Esophagus mucosa (tissue), 1 donor: Measurements from ENCODE around the gene KCNK1. TPM values are rescaled to one million over a fixed set of nuclear protein-coding genes. Genes with fewer than 3 reads are reported as not detected.

Experiments used
- ATAC-seq: fragments of 200-7000 bp; cut with Tn5 transposase; one replicate; pipeline ENCODE4 v1.9.1; 2020
- total RNA-seq: library from RNA; stranded (reverse); gene quantifications from one replicate; pipeline ENCODE4 v1.2.4, GENCODE V29; 2023
- donor health status: DM: yes; HTN: yes; CAD: no.

The KCNK1 gene
- total RNA-seq, 1 donor from 2014 or later = 21.9 TPM

DNA sequence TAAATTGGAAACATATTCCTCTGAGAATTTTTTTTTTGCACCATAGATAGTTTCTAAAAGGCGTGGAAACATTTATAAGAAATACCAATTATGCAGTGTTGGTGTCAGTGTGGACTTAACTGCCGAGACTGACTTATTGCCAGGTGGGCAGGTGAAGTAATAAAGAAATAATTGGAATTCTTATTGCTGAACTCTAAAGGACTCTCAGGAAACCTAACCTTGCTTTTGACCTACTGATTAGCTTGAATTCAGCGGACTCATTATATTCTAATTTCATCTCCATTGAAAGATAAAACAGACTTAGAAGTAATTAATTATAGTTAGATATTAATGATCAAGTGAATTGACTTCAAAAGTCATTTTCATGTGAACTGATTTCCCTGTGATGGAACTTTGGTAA lies 26.3 kb downstream of the KCNK1 start:
- ATAC-seq = no peak

- ATAC-seq = no peak
Observed at GRCh38 chr1:233641029-233641428, 27.1 kb downstream of the KCNK1 start.

- ATAC-seq = no peak
Observed at GRCh38 chr1:233647073-233647472, 33.2 kb downstream of the KCNK1 start.

DNA sequence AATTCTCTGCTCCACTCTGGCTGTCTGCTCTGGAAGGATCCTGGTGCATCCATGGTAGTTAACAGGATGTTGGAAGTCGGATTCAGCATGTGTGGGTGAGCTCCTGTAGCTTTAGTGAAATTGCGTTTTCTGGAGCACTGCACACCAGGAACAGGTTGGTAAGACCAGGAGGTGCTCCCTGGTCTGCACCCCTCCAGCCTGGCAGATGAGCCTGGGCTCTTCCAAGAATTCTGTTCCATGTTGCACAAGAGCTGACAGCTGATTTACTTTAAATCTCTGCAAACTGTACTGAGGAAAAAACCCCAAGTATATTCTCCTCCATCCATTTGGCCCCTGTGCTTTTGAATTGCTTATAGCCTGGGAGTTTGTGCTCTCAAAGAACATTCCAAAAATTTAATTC lies 33.7 kb downstream of the KCNK1 start:
- no peak for ATAC-seq

DNA sequence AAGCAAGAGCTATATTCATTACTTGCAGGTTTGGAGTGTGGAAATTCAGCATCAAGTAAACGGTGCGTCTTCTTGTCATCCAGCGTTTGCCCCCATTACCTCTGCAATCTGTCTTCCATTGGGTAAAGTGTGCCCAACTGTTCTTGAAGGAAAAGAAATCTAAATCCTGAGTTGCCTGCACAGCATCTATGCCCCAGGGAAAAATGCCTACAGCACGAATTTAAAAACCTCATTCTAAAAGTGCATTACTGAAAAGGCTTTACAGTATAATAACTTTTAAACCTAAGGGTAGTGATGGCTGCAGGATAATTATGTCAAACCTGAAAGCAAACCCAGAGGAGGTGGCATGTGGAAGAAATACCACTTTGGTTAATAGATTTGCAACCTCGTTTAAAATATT lies 37.2 kb downstream of the KCNK1 start:
- ATAC-seq = no peak

DNA sequence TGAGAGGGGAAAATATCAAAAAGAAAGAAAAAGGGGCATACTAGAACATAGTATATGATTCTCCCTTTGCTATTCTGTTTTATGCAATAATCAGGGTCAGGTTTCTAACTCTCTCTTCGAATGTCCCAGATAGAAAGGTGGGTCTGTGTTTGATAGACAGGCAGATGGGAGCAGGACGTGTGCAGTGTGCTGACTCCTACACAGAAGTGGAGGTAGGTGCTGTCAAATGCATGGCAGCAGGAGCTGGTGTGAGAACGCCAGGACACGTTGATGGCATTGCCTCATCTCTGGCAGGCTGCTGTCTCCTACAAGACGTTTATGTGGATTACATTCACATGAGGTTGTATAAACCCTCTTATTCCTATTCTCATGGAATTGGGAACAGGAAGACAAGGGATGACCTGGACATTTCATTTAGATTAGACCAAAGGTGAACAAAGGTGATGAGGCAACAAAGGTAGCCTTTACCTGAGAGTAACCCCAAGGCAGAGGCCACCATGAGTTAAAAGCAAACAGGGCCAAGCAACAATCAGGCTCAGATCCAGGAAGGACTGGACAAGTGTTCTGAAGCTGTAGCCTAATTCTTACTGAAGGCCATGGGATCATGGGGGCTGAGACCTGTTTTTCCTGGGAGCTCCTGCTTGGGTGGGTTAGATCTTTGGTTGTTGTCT lies 37.8 kb downstream of the KCNK1 start:
- ATAC-seq = no peak

GRCh38 chr1:233652526-233652925 lies 38.6 kb downstream of the KCNK1 start:
- no peak for ATAC-seq

GRCh38 chr1:233654658-233655280 lies 40.9 kb downstream of the KCNK1 start:
- ATAC-seq = peak; percentile 45

- ATAC-seq = no peak
Observed at GRCh38 chr1:233655301-233655740, 41.4 kb downstream of the KCNK1 start.

GRCh38 chr1:233656032-233656635 lies 42.2 kb downstream of the KCNK1 start:
- no peak for ATAC-seq

GRCh38 chr1:233656687-233657086 lies 42.8 kb downstream of the KCNK1 start:
- peak; percentile 83 for ATAC-seq

- no peak for ATAC-seq
Observed at GRCh38 chr1:233657466-233657865, 43.6 kb downstream of the KCNK1 start.

DNA sequence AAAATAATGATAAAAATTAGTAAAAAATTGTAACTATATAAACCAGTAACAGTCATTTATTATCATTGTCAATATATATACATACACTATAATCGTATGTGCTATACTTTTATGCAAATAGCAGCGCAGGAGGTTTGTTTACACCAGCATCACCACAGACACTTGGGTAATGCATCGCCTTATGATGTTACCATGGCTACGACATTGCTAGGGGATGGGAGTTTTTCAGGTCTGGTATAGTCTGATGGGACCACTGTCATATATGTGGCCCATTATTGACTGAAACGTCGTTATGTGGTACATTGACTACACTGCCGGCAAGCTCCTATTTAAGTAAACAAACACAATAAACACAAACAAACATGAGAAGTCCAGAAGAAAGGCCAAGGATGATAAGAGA lies 45.6 kb downstream of the KCNK1 start:
- no peak for ATAC-seq

GRCh38 chr1:233661376-233662159 lies 47.7 kb downstream of the KCNK1 start:
- no peak for ATAC-seq

GRCh38 chr1:233662575-233663304 lies 48.8 kb downstream of the KCNK1 start:
- no peak for ATAC-seq

DNA sequence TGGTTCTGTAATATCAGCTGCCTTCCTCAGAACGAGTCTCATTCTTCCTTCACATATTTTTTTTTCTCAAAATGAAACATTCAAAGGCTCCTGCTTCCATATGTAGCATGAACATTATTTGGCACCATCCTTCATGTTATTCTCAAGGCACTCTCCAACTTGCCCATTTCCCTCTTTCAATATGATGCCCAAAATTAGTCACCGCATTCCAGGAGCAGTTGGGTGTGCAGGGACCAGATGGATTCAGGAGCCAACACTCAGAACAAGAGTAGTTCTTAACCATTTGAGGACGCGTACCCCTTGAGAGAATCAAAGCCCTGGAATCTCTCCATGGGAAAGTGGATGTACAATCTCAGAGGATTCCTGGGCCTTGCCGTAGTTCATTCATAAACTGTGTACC lies 50.3 kb downstream of the KCNK1 start:
- ATAC-seq = no peak

GRCh38 chr1:233664804-233665574 lies 51.1 kb downstream of the KCNK1 start:
- ATAC-seq = no peak

GRCh38 chr1:233665575-233666270 lies 51.8 kb downstream of the KCNK1 start:
- ATAC-seq = no peak

GRCh38 chr1:233667741-233668140 lies 53.8 kb downstream of the KCNK1 start:
- no peak for ATAC-seq

- peak; percentile 28 for ATAC-seq
Observed at GRCh38 chr1:233668146-233668724, 54.3 kb downstream of the KCNK1 start.
